Upper lobe of left lung (tissue), 6 donors: ENCODE data around the gene EFNA3. TPM values are rescaled to one million over a fixed set of nuclear protein-coding genes. Genes with fewer than 3 reads are reported as not detected.

Experiments used
- ATAC-seq, 2 donors: fragments of 200-7000 bp; cut with Tn5 transposase; one replicate each; pipeline ENCODE4 v1.9.1; 2022; ENCODE audit warnings: mild to moderate bottlenecking in 2 of 2, moderate library complexity in 2 of 2; ENCODE audit not compliant: low FRiP score in 2 of 2
- DNase-seq, 2 donors: peaks; one replicate each; pipeline ENCODE4 v3.0.0-alpha.2; 2019 to 2020
- H3K27ac ChIP-seq, 4 donors: fragments of 200-600 bp; sonication (generic); one replicate each; pipeline ENCODE4 v1.5.1; 2016 to 2019
- H3K27me3 ChIP-seq, 4 donors: fragments of 200-600 bp; sonication (generic); one replicate each; pipeline ENCODE4 v1.5.1; 2017 to 2019
- H3K36me3 ChIP-seq, 4 donors: fragments of 200-600 bp; sonication (generic); one replicate each; pipeline ENCODE4 v1.5.1; 2016 to 2019
- H3K4me1 ChIP-seq, 4 donors: fragments of 200-600 bp; sonication (generic); one replicate each; pipeline ENCODE4 v1.5.1; 2018 to 2019
- H3K4me3 ChIP-seq, 4 donors: fragments of 200-600 bp; sonication (generic); one replicate each; pipeline ENCODE4 v1.5.1; 2017 to 2019; ENCODE audit warnings: mild to moderate bottlenecking in 2 of 4, moderate library complexity in 1 of 4
- H3K9me3 ChIP-seq, 4 donors: fragments of 200-600 bp; sonication (generic); one replicate each; pipeline ENCODE4 v1.5.1; 2018 to 2019
- CTCF ChIP-seq, 6 experiments: fragments of 450-650 bp in 4 of 6; fragments of 200-600 bp in 2 of 6; sonication (generic) in 2 of 6; IDR thresholded peaks; one replicate each; pipeline ENCODE4 v1.5.1; 2016 to 2019; ENCODE audit warnings: antibody characterized with exemption in 6 of 6
- EP300 ChIP-seq, 4 donors: sonication (generic); formaldehyde crosslinking; IDR thresholded peaks; one replicate each; pipeline ENCODE4 v1.5.1; 2017; ENCODE audit warnings: antibody characterized with exemption in 4 of 4, control low read depth in 2 of 4
- POLR2A ChIP-seq, 4 donors: fragments of 450-650 bp; IDR thresholded peaks; one replicate each; pipeline ENCODE4 v1.5.1; 2016 to 2017; ENCODE audit warnings: antibody characterized with exemption in 4 of 4, mild to moderate bottlenecking in 2 of 4
- POLR2AphosphoS5 ChIP-seq, 2 donors: sonication (generic); formaldehyde crosslinking; IDR thresholded peaks; one replicate each; pipeline ENCODE4 v1.5.1; 2017; ENCODE audit warnings: antibody characterized with exemption in 2 of 2
- WGBS, 2 donors: methylation state at CpG; one replicate each; pipeline ENCODE4 v1.1.5; 2017 to 2018; 5-methylcytosine and 5-hydroxymethylcytosine counted together
- total RNA-seq, 6 donors: library from RNA; depleted of rRNA in 4 of 6; stranded (reverse); fragments of >200 nt in 4 of 6; gene quantifications; one replicate each; pipeline versions ENCODE4 v1.1.0 to v1.2.1, GENCODE V29; 2016 to 2021
- donor health status: DM: no; HTN: no; CAD: no; lungs with moderate emphysema.
- donor health status: DM: no; HTN: yes; CAD: no; lungs with severe emphysema.

Gene EFNA3
- total RNA-seq, 6 donors from 2014 or later: 0.33 to 2.1 (median 1.4) TPM

- DNase-seq (peak in 1 of 2 donors; percentile 84), ATAC-seq (no peak)
- Histone ChIP-seq H3K4me3 (peak overlapping the region in 2 of 4 donors; percentile 31 to 52), H3K4me1 (peaks cover 55 to 64% (median 57%) of the 10 kb centered on the region in 4 donors), H3K27ac (no peak overlapping the region), H3K9me3 (no peaks in the 10 kb centered on the region), H3K36me3 (no peaks in the 10 kb centered on the region), H3K27me3 (peaks cover 9 to 60% (median 47%) of the 10 kb centered on the region in 4 donors)
- TF ChIP-seq POLR2AphosphoS5 (IDR thresholded peaks at IDR 0.05) (no peak), EP300 (IDR thresholded peaks at IDR 0.05) (no peak), CTCF (IDR thresholded peaks at IDR 0.05) (no peak), POLR2A (IDR thresholded peaks at IDR 0.05) (no peak)
- WGBS, 2 donors: 0 to 6% methylated on average over 5 to 34 of the region's 71 CpGs
Observed at GRCh38 chr1:155080312-155081228, 1.9 kb downstream of the EFNA3 start.

- peaks cover 64 to 75% (median 66%) of the 10 kb centered on the region in 4 donors for H3K4me1 ChIP-seq
- H3K9me3 ChIP-seq: no peaks in the 10 kb centered on the region
- H3K36me3 ChIP-seq: no peaks in the 10 kb centered on the region
- peak overlapping the region in 3 of 4 donors; percentile 11 to 32 (median 24) for H3K4me3 ChIP-seq
- ATAC-seq (no peak), DNase-seq (peak in 1 of 2 donors; percentile 86)
- H3K27ac ChIP-seq: no peak overlapping the region
- peaks cover 9 to 60% (median 47%) of the 10 kb centered on the region in 4 donors for H3K27me3 ChIP-seq
- TF ChIP-seq EP300 (IDR thresholded peaks at IDR 0.05): no peak
- no peak for TF ChIP-seq CTCF (IDR thresholded peaks at IDR 0.05)
- WGBS, 2 donors: 6 to 8% methylated on average over 22 to 31 of the region's 68 CpGs
Observed at GRCh38 chr1:155081472-155082300, 3.0 kb downstream of the EFNA3 start.

- WGBS, 2 donors: 2 to 6% methylated on average over 24 to 36 of the region's 36 CpGs
- DNase-seq (peak in 1 of 2 donors; percentile 74), ATAC-seq (no peak)
- Histone ChIP-seq H3K4me3 (peak overlapping the region in 3 of 4 donors; percentile 11 to 32 (median 24)), H3K27ac (no peak overlapping the region), H3K36me3 (no peaks in the 10 kb centered on the region), H3K4me1 (peaks cover 64 to 75% (median 66%) of the 10 kb centered on the region in 4 donors), H3K27me3 (peaks cover 9 to 60% (median 47%) of the 10 kb centered on the region in 4 donors), H3K9me3 (no peaks in the 10 kb centered on the region)
- TF ChIP-seq POLR2AphosphoS5 (IDR thresholded peaks at IDR 0.05) (no peak), CTCF (IDR thresholded peaks at IDR 0.05) (no peak), POLR2A (IDR thresholded peaks at IDR 0.05) (no peak), EP300 (IDR thresholded peaks at IDR 0.05) (no peak)
Observed at GRCh38 chr1:155082301-155083051, 3.8 kb downstream of the EFNA3 start.

- WGBS, 2 donors: 51 to 67% methylated on average over 2 to 5 of the region's 6 CpGs
- ATAC-seq (no peak), DNase-seq (no peak)
- Histone ChIP-seq H3K27ac (no peak overlapping the region), H3K4me1 (peaks cover 64 to 75% (median 66%) of the 10 kb centered on the region in 4 donors), H3K27me3 (peaks cover 9 to 60% (median 47%) of the 10 kb centered on the region in 4 donors), H3K36me3 (no peaks in the 10 kb centered on the region), H3K4me3 (no peak overlapping the region), H3K9me3 (no peaks in the 10 kb centered on the region)
- TF ChIP-seq POLR2AphosphoS5 (IDR thresholded peaks at IDR 0.05) (no peak), POLR2A (IDR thresholded peaks at IDR 0.05) (no peak), EP300 (IDR thresholded peaks at IDR 0.05) (no peak)
Observed at GRCh38 chr1:155083052-155083541, 4.5 kb downstream of the EFNA3 start.
